Measurements from ENCODE around the gene MACROD2. TPM values are rescaled to one million over a fixed set of nuclear protein-coding genes. Genes with fewer than 3 reads are reported as not detected.

Gene MACROD2
- total RNA-seq, 4 donors from 2014 or later: 8.7 to 17.8 (median 10.8) TPM

DNA sequence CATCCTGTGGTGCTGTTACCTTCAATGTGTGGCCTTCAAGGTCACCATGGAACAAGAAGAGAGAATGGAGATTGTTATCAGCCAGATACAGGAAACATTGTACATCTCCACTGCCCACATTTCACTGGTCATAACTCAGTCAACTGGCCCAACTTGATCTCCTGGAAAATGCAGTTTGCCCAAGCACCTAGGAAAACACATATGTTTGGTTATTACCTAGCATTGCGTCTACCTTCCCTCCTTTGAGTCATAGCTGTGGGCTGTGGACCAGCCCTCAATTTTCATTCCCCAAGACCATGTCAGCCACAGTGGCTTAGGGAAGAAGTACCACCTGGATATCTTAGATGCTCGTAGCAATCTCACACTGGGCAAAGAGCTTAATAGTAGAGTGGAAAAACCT, 2064.5 kb downstream of the MACROD2 start:
- Histone ChIP-seq H3K4me3 (replicated peaks in 1 of 3) (no peak overlapping the region), H3K27ac (no peak overlapping the region), H3K9me3 (no peaks in the 10 kb centered on the region), H3K36me3 (no peaks in the 10 kb centered on the region), H3K27me3 (no peaks in the 10 kb centered on the region), H3K4me1 (no peaks in the 10 kb centered on the region)
- intact Hi-C loops (cut with DNase I): no loop called here
- DNase-seq: no peak
- TF ChIP-seq POLR2A (IDR thresholded peaks at IDR 0.05): no peak
- TF ChIP-seq, protein P1, sequence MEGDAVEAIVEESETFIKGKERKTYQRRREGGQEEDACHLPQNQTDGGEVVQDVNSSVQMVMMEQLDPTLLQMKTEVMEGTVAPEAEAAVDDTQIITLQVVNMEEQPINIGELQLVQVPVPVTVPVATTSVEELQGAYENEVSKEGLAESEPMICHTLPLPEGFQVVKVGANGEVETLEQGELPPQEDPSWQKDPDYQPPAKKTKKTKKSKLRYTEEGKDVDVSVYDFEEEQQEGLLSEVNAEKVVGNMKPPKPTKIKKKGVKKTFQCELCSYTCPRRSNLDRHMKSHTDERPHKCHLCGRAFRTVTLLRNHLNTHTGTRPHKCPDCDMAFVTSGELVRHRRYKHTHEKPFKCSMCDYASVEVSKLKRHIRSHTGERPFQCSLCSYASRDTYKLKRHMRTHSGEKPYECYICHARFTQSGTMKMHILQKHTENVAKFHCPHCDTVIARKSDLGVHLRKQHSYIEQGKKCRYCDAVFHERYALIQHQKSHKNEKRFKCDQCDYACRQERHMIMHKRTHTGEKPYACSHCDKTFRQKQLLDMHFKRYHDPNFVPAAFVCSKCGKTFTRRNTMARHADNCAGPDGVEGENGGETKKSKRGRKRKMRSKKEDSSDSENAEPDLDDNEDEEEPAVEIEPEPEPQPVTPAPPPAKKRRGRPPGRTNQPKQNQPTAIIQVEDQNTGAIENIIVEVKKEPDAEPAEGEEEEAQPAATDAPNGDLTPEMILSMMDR (IDR thresholded peaks at IDR 0.05): no peak
- 84 to 87% methylated on average over 2 of the region's 2 CpGs for WGBS, 2 donors

DNA sequence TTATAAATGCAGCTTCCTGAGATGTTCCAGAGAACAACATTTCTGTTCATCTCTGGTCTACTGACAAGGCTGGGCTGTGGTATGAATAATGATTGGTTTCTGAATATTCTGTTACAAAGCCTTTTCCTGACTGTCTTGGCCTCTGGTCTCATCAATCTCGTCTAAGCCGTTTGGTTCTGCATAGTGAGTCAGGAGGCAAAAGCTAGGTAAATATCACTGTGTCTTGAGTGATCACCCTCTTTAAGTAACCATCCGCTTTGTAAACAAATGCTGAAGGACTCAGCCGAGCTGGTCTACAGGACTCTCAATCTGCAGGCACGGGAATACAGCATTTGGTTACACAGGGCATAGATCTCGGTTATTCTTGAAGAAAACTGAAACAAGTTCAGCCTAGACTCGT, 2066.0 kb downstream of the MACROD2 start:
- Histone ChIP-seq H3K4me3 (replicated peaks in 1 of 3) (no peak overlapping the region), H3K9me3 (no peaks in the 10 kb centered on the region), H3K36me3 (no peaks in the 10 kb centered on the region), H3K4me1 (no peaks in the 10 kb centered on the region), H3K27me3 (no peaks in the 10 kb centered on the region), H3K27ac (no peak overlapping the region)
- 35 to 44% methylated on average over 7 of the region's 7 CpGs for WGBS, 2 donors
- intact Hi-C loops (cut with DNase I): no loop called here
- TF ChIP-seq, protein P1 (IDR thresholded peaks at IDR 0.05): no peak
- TF ChIP-seq POLR2A (IDR thresholded peaks at IDR 0.05): no peak
- DNase-seq: peak; percentile 5 to 16

DNA sequence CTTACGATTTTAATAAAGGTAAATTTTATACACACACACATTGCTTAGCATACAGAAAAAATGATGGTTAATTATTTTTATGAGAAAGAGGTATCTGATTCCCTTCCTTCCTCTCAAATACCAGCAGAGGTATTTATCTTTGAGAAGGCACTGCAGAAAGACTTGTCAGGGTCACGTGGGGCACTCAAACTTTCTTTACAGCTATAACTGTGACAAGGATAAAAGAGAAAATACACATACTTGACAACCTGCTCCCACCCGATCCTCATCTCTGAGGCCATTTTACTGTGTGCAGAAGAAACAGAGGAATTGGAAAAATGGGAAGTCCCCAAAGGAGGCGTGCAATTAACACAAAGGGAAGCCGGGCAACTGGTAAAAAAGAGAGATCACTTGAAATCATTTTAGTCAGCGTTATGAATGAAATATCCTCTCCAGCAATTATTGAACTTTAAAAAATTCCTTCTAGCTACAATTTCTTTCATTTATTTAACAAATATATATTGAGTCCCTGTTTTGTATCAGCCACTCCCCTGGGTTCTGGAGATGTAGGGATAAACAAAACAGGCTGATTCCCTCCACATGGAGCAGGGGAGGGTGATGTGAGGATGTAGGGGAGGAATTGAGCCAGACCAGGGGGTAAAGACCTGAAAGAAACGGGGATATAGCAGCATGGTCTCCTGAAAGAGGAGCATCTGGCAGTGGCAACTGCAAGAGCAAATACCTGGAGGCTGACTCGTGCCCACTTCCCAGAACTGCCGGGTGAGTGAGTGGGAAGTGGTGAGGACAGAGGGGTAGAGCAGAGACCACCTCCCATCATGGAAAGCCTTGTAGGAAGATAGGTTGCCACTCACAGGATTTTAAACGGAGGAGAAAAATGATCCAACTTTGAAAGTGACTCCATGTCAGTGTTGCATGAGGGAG, 2067.6 kb downstream of the MACROD2 start:
- intact Hi-C loops (cut with DNase I): no loop called here
- H3K27me3 ChIP-seq: no peaks in the 10 kb centered on the region
- WGBS, 2 donors: 80 to 83% methylated on average over 10 of the region's 10 CpGs

DNA sequence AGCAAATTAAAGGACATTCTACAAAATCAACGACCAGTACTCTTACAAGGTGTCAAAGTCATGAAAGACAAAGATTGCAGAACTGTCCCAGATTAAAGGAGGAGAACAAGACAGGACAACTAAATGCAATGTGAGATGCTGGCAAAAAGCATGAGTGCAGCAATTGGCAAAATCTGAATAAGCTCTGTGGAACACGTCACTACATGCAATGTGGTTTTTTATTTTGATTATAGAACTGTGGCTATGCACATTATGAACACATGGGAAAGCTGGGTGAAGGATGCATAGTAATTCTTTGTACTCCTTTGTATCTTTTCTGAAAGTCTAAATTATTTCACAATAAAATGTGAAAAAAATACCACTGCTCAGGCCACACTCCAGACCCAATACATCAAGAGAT, 2068.6 kb downstream of the MACROD2 start:
- WGBS, 2 donors: 93 to 94% methylated on average over 2 of the region's 2 CpGs
- Histone ChIP-seq H3K4me1 (no peaks in the 10 kb centered on the region), H3K9me3 (no peaks in the 10 kb centered on the region), H3K36me3 (no peaks in the 10 kb centered on the region), H3K27me3 (no peaks in the 10 kb centered on the region), H3K27ac (no peak overlapping the region), H3K4me3 (replicated peaks in 1 of 3) (no peak overlapping the region)
- no peak for DNase-seq
- intact Hi-C loops (cut with DNase I): no loop called here
- TF ChIP-seq POLR2A (IDR thresholded peaks at IDR 0.05): no peak
- TF ChIP-seq, protein P1 (IDR thresholded peaks at IDR 0.05): no peak

More for the DNA sequence above, 2067.6 kb downstream of the MACROD2 start:
- DNase-seq: no peak
- H3K27ac ChIP-seq: no peak overlapping the region
- H3K4me1 ChIP-seq: no peaks in the 10 kb centered on the region
- no peaks in the 10 kb centered on the region for H3K9me3 ChIP-seq
- TF ChIP-seq, protein P1 (IDR thresholded peaks at IDR 0.05): no peak
- no peak for TF ChIP-seq POLR2A (IDR thresholded peaks at IDR 0.05)
- H3K36me3 ChIP-seq: no peaks in the 10 kb centered on the region
- no peak overlapping the region for H3K4me3 ChIP-seq (replicated peaks in 1 of 3)

DNA sequence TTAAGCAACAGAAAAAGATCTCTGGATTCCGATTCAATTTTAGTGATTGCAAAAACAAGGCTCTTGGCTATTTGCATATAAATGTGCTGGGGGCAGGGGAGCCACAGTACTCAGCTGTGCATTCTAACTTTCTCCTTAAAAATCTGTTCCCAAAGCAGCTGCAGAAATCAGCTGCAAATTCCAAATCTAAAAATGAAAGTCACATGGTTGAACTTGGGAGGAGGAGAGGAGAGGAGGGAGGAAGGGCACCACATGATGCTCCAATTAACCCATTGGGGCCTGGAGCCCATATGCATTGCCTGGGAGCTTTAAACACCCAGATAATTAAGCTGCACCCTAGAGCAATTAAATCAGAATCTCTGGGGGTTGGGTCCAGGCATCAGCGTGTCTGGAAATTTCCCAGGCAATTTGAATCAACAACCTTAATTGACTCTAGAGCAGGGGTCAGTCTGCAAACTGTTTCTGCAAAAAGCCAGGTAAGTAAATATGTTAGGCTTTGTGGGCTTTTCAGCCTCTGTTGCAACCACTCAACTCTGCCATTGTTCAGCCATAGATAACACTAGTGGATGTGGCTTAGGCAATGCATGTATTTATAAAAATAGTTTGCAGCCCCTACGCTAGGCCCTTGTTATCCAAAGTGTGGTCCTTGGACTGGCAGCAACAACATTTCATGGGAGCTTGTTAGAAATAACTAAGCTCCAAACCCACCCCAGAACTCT, 2069.8 kb downstream of the MACROD2 start:
- Histone ChIP-seq H3K27me3 (no peaks in the 10 kb centered on the region), H3K27ac (no peak overlapping the region), H3K36me3 (no peaks in the 10 kb centered on the region), H3K9me3 (no peaks in the 10 kb centered on the region), H3K4me3 (replicated peaks in 1 of 3) (no peak overlapping the region), H3K4me1 (no peaks in the 10 kb centered on the region)
- 63 to 64% methylated on average over 3 of the region's 3 CpGs for WGBS, 2 donors
- no peak for TF ChIP-seq POLR2A (IDR thresholded peaks at IDR 0.05)
- TF ChIP-seq, protein P1 (IDR thresholded peaks at IDR 0.05): no peak
- intact Hi-C loops (cut with DNase I): no loop called here
- no peak for DNase-seq
